B cell (primary cell): ENCODE results near the gene SLC2A1. TPM values are rescaled to one million over a fixed set of nuclear protein-coding genes. Genes with fewer than 3 reads are reported as not detected.

Source experiments
- ATAC-seq: fragments of 200-7000 bp; cut with Tn5 transposase; one replicate; pipeline ENCODE4 v1.10.0; 2021; ENCODE audit warnings: low read depth, mild to moderate bottlenecking, moderate number of reproducible peaks, moderate library complexity
- CTCF ChIA-PET: fragments of 350-600 bp; sonication (Branson Sonifier 250); formaldehyde crosslinking; loops from one replicate; lab custom pipeline; 2021; ENCODE audit warnings: antibody characterized with exemption, inconsistent platforms; lab: Charles Lee
- POLR2A ChIA-PET: fragments of 350-600 bp; sonication (Branson Sonifier 250); formaldehyde crosslinking; loops from one replicate; lab custom pipeline; 2021; ENCODE audit warnings: antibody characterized with exemption; lab: Charles Lee
- DNase-seq: peaks from one replicate; pipeline ENCODE4 v3.0.0; 2013
- H2AFZ ChIP-seq: 2 replicates; pipeline ENCODE4 v1.6.1; 2012; ENCODE audit warnings: mild to moderate bottlenecking, low read depth, low read length; ENCODE audit not compliant: insufficient read depth, poor library complexity, severe bottlenecking
- H3K27ac ChIP-seq, 2 donors: 1 replicate in 1 of 2; 2 replicates in 1 of 2; pipeline ENCODE4 v1.5.1; 2012 to 2013; ENCODE audit warnings: low read length in 2 of 2, mild to moderate bottlenecking in 2 of 2, moderate library complexity in 1 of 2
- H3K27me3 ChIP-seq, 4 experiments: fragments of 200-600 bp in 1 of 4; sonication (generic) in 1 of 4; replicated peaks in 1 of 4; 1 replicate in 2 of 4; 2 replicates in 2 of 4; pipeline versions ENCODE4 v1.6.1 to v1.7.0; 2013 to 2016; ENCODE audit warnings: low read length in 3 of 4, mild to moderate bottlenecking in 2 of 4, mixed read lengths in 1 of 4, moderate library complexity in 1 of 4; ENCODE audit not compliant: insufficient read depth in 4 of 4, control insufficient read depth in 3 of 4; ENCODE audit errors: control extremely low read depth in 1 of 4
- H3K36me3 ChIP-seq, 2 experiments: replicated peaks in 1 of 2; 1 replicate in 1 of 2; 2 replicates in 1 of 2; pipeline versions ENCODE4 v1.6.1 to v1.7.1; 2013; ENCODE audit warnings: low read length in 1 of 2; ENCODE audit not compliant: insufficient read depth in 2 of 2, control insufficient read depth in 1 of 2; ENCODE audit errors: control extremely low read depth in 1 of 2, extremely low read depth in 1 of 2
- H3K4me1 ChIP-seq, 2 donors: fragments of 200-600 bp in 1 of 2; sonication (generic) in 1 of 2; 1 replicate in 1 of 2; 2 replicates in 1 of 2; pipeline versions ENCODE4 v1.5.1 to v1.6.1; 2013 to 2017; ENCODE audit warnings: low read length in 2 of 2; ENCODE audit not compliant: control insufficient read depth in 2 of 2, insufficient read depth in 2 of 2
- H3K4me2 ChIP-seq: replicated peaks from 2 replicates; pipeline ENCODE3; 2012; ENCODE audit warnings: mild to moderate bottlenecking, low read depth, low read length; ENCODE audit not compliant: poor library complexity, severe bottlenecking
- H3K4me3 ChIP-seq, 5 experiments: fragments of 200-600 bp in 1 of 5; sonication (generic) in 1 of 5; 1 replicate in 3 of 5; 2 replicates in 2 of 5; pipeline versions ENCODE4 v1.5.1 to v1.7.0; 2011 to 2016; ENCODE audit warnings: low read length in 4 of 5, mild to moderate bottlenecking in 4 of 5, low read depth in 2 of 5, control low read depth in 1 of 5, moderate library complexity in 1 of 5; ENCODE audit not compliant: insufficient read depth in 1 of 5; ENCODE audit errors: control extremely low read depth in 1 of 5, extremely low read depth in 1 of 5
- H3K79me2 ChIP-seq: fragments of 200-600 bp; sonication (generic); one replicate; pipeline ENCODE4 v1.6.0; 2016; ENCODE audit warnings: low read length; ENCODE audit not compliant: control insufficient read depth, insufficient read depth
- H3K9ac ChIP-seq: fragments of 200-600 bp; sonication (generic); 2 replicates; pipeline ENCODE4 v1.6.1; 2017; ENCODE audit warnings: mild to moderate bottlenecking, low read length, moderate library complexity
- H3K9me3 ChIP-seq, 3 donors: one replicate each; pipeline versions ENCODE4 v1.6.1 to v1.7.1; 2013; ENCODE audit warnings: low read length in 2 of 3; ENCODE audit not compliant: control insufficient read depth in 2 of 3, insufficient read depth in 1 of 3; ENCODE audit errors: control extremely low read depth in 1 of 3
- H4K20me1 ChIP-seq: 2 replicates; pipeline ENCODE4 v1.6.0; 2012; ENCODE audit warnings: mild to moderate bottlenecking, low read length; ENCODE audit not compliant: insufficient read depth, control insufficient read depth, poor library complexity, severe bottlenecking
- H3K27ac Mint-ChIP-seq: one replicate; pipeline ENCODE4 v1.8.0; 2021; ENCODE audit warnings: mixed read lengths
- H3K27me3 Mint-ChIP-seq: one replicate; pipeline ENCODE4 v1.8.0; 2021; ENCODE audit warnings: mixed read lengths
- H3K4me1 Mint-ChIP-seq: one replicate; pipeline ENCODE4 v1.8.0; 2021; ENCODE audit warnings: mixed read lengths
- H3K4me3 Mint-ChIP-seq: one replicate; pipeline ENCODE4 v1.8.0; 2021; ENCODE audit warnings: mixed read lengths
- H3K9me3 Mint-ChIP-seq: one replicate; pipeline ENCODE4 v1.8.0; 2022; ENCODE audit warnings: mixed read lengths; ENCODE audit not compliant: insufficient read depth
- CTCF ChIP-seq: fragments of 200-600 bp; IDR thresholded peaks from one replicate; pipeline ENCODE4 v1.8.0; 2022; ENCODE audit warnings: antibody characterized with exemption, mild to moderate bottlenecking
- EZH2 ChIP-seq: IDR thresholded peaks from 2 replicates; pipeline ENCODE4 v1.6.1; 2012; ENCODE audit warnings: borderline replicate concordance, low read depth, mild to moderate bottlenecking, moderate library complexity, low read length; ENCODE audit not compliant: insufficient read depth, poor library complexity, severe bottlenecking
- WGBS: methylation state at CpG from one replicate; pipeline ENCODE4 v1.1.5; 2013; ENCODE audit warnings: missing lambda C conversion rate; ENCODE audit not compliant: insufficient coverage; 5-methylcytosine and 5-hydroxymethylcytosine counted together
- intact Hi-C: fragments of 100-400 bp; cut with micrococcal nuclease; formaldehyde crosslinking; loops from one replicate; pipeline ENCODE4 v1.10.0; 2022
- polyA plus RNA-seq: library from polyadenylated mRNA; depleted of rRNA; stranded (reverse); fragments of >200 nt; gene quantifications from 2 replicates; pipeline ENCODE4 v1.2.3, GENCODE V29; 2012
- total RNA-seq, 2 donors: library from RNA; stranded (reverse); fragments of 120-200 nt in 1 of 2; gene quantifications; 1 replicate in 1 of 2; 2 replicates in 1 of 2; pipeline versions ENCODE4 v1.2.3 to v1.2.4, GENCODE V29; 2013 to 2022

The SLC2A1 gene
- total and polyA plus RNA-seq, 2 donors (not counting 1 experiment from before 2014, with no cell fraction given): 223 to 240 TPM

- Mint-ChIP-seq H3K4me3 (no peak overlapping the region), H3K27ac (no peak overlapping the region), H3K9me3 (no peaks in the 10 kb centered on the region), H3K4me1 (peaks cover 5% of the 10 kb centered on the region), H3K27me3 (peaks cover 9% of the 10 kb centered on the region)
- Histone ChIP-seq H2AFZ (no peak overlapping the region), H3K4me2 (no peak overlapping the region), H3K27me3 (peaks cover 0 to 7% (median 2%) of the 10 kb centered on the region in 4 experiments), H3K9ac (no peak overlapping the region), H3K4me1 (peaks cover 0 to 5% of the 10 kb centered on the region in 2 donors), H4K20me1 (no peaks in the 10 kb centered on the region), H3K36me3 (no peaks in the 10 kb centered on the region), H3K4me3 (no peak overlapping the region), H3K9me3 (no peaks in the 10 kb centered on the region), H3K27ac (no peak overlapping the region), H3K79me2 (no peaks in the 10 kb centered on the region)
- CTCF ChIA-PET: no interaction called here
- no peak for ATAC-seq
- POLR2A ChIA-PET: no interaction called here
- 80% methylated on average over 42 of the region's 49 CpGs for WGBS
- intact Hi-C loops: no loop called here
- no peak for DNase-seq
- TF ChIP-seq EZH2 (no peak), CTCF (no peak)
Measured at GRCh38 chr1:43007377-43008114, 48.9 kb upstream of the SLC2A1 start.
